RPMI7951 (cell line): ENCODE data around the gene LCE1B. TPM values are rescaled to one million over a fixed set of nuclear protein-coding genes. Genes with fewer than 3 reads are reported as not detected.

Experiments used
- DNase-seq: peaks from one replicate; pipeline ENCODE4 v3.0.0-alpha.2; 2012; ENCODE audit warnings: low read depth
- total RNA-seq: library from RNA; depleted of rRNA; stranded (reverse); fragments of >200 nt; shearing (Covaris generic); gene quantifications from 2 replicates; pipeline ENCODE4 v1.2.3, GENCODE V29; 2014; rRNA removed

Gene LCE1B
- total RNA-seq, 1 experiment from 2014 or later: not detected

GRCh38 chr1:152861374-152861773 lies 49.6 kb downstream of the LCE1B start:
- no peak for DNase-seq

Other genes with a start within 250 kb of the LCE1B start
- gene LCE3E, start 245.2 kb upstream of the LCE1B start, total RNA-seq: not detected in 2 replicates
- not detected in 2 replicates for gene LCE3D, start 231.5 kb upstream of the LCE1B start, total RNA-seq
- gene LCE3C, start 211.7 kb upstream of the LCE1B start, total RNA-seq: not detected in 2 replicates
- gene LCE3B, start 198.2 kb upstream of the LCE1B start, total RNA-seq: not detected in 2 replicates
- gene LCE3A, start 188.9 kb upstream of the LCE1B start, total RNA-seq: not detected in 2 replicates
- gene LCE2D, start 148.6 kb upstream of the LCE1B start, total RNA-seq: not detected in 2 replicates
- not detected in 2 replicates for gene LCE2C, start 136.7 kb upstream of the LCE1B start, total RNA-seq
- not detected in 2 replicates for gene LCE2B, start 125.8 kb upstream of the LCE1B start, total RNA-seq
- gene LCE2A, start 113.6 kb upstream of the LCE1B start, total RNA-seq: not detected in 2 replicates
- gene LCE4A, start 103.8 kb upstream of the LCE1B start, total RNA-seq: not detected in 2 replicates
- not detected in 2 replicates for gene KPRP, start 53.9 kb upstream of the LCE1B start, total RNA-seq
- gene LCE1F, start 36.8 kb upstream of the LCE1B start, total RNA-seq: not detected in 2 replicates
- gene LCE1E, start 25.7 kb upstream of the LCE1B start, total RNA-seq: not detected in 2 replicates
- not detected in 2 replicates for gene LCE1D, start 15.2 kb upstream of the LCE1B start, total RNA-seq
- gene LCE1C, start 5.3 kb upstream of the LCE1B start, total RNA-seq: not detected in 2 replicates
- gene LCE1A, start 15.5 kb downstream of the LCE1B start, total RNA-seq: not detected in 2 replicates
- not detected in 2 replicates for gene LCE6A, start 30.9 kb downstream of the LCE1B start, total RNA-seq
- gene LCE7A, start 48.0 kb downstream of the LCE1B start, total RNA-seq: not detected in 2 replicates
- gene SMCP, start 66.4 kb downstream of the LCE1B start, total RNA-seq: not detected in 2 replicates
- gene IVL, start 96.6 kb downstream of the LCE1B start, total RNA-seq: not detected in 2 replicates
- not detected in 2 replicates for gene SPRR5, start 135.2 kb downstream of the LCE1B start, total RNA-seq
- gene SPRR4, start 158.7 kb downstream of the LCE1B start, total RNA-seq: not detected in 2 replicates
- not detected in 2 replicates for gene SPRR1A, start 172.1 kb downstream of the LCE1B start, total RNA-seq
- not detected in 2 replicates for gene SPRR3, start 189.8 kb downstream of the LCE1B start, total RNA-seq
- gene SPRR1B, start 219.2 kb downstream of the LCE1B start, total RNA-seq: not detected in 2 replicates
- gene SPRR2D, start 229.1 kb downstream of the LCE1B start, total RNA-seq: not detected in 2 replicates
- not detected in 2 replicates for gene SPRR2A, start 245.5 kb downstream of the LCE1B start, total RNA-seq